ENCODE data around the gene HSBP1.

Gene HSBP1

GRCh38 chr16:83807710-83808572 lies at the start of gene HSBP1:
Gene HSBP1 (plus strand): TSS chr16:83807978. CDS start chr16:83808077, 99 bp downstream.
- peak within 1 kb of the TSS; percentile 86 for H3K4me3 ChIP-seq (ENCODE audit: low read length)

GRCh38 chr16:83762141-83762991 lies 45.4 kb upstream of the HSBP1 start:
- no peak overlapping the region for H3K9ac ChIP-seq (ENCODE audit: low read length)
- H3K4me1 ChIP-seq (ENCODE audit: control insufficient read depth, insufficient read depth, low read length), result no peaks in the 10 kb centered on the region
- H3K36me3 ChIP-seq (ENCODE audit: control insufficient read depth, insufficient read depth, low read length), result no peaks in the 10 kb centered on the region
- H3K4me3 ChIP-seq (ENCODE audit: low read length), result no peak overlapping the region
- no peak overlapping the region for H3K27ac ChIP-seq (ENCODE audit: low read depth, low read length)
- no peaks in the 10 kb centered on the region for H3K27me3 ChIP-seq (ENCODE audit: control insufficient read depth, insufficient read depth, low read length)

More at GRCh38 chr16:83807710-83808572, at the start of gene HSBP1:
- Histone ChIP-seq H3K9ac (ENCODE audit: low read length) (peak within 1 kb of the TSS; percentile 50), H3K27ac (ENCODE audit: low read depth, low read length) (peak within 1 kb of the TSS; percentile 35), H3K36me3 (ENCODE audit: control insufficient read depth, insufficient read depth, low read length) (no peaks in the 10 kb centered on the region), H3K4me1 (ENCODE audit: control insufficient read depth, insufficient read depth, low read length) (peaks cover 12% of the 10 kb centered on the region), H3K27me3 (ENCODE audit: control insufficient read depth, insufficient read depth, low read length) (no peaks in the 10 kb centered on the region)

DNA sequence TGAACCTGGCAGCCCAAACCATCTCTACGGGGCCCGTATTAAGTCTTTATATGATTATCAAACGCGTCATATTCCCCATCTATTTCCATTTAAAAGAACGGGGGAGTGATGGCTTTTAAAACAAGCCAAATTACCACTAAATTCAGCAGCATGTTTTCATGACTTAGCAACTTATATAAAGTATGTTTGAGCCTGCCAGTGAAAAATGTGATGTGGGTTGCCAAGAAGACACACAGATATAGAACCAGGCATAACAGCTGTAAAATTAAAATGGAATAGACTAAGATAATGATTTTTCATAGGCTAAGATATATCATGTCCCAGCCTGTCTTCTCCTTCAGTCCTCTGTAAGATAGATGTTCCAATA lies 44.8 kb upstream of the HSBP1 start:
- H3K9ac ChIP-seq (ENCODE audit: low read length), result no peak overlapping the region
- no peaks in the 10 kb centered on the region for H3K4me1 ChIP-seq (ENCODE audit: control insufficient read depth, insufficient read depth, low read length)
- no peaks in the 10 kb centered on the region for H3K27me3 ChIP-seq (ENCODE audit: control insufficient read depth, insufficient read depth, low read length)
- H3K36me3 ChIP-seq (ENCODE audit: control insufficient read depth, insufficient read depth, low read length), result no peaks in the 10 kb centered on the region
- no peak overlapping the region for H3K4me3 ChIP-seq (ENCODE audit: low read length)
- no peak overlapping the region for H3K27ac ChIP-seq (ENCODE audit: low read depth, low read length)

DNA sequence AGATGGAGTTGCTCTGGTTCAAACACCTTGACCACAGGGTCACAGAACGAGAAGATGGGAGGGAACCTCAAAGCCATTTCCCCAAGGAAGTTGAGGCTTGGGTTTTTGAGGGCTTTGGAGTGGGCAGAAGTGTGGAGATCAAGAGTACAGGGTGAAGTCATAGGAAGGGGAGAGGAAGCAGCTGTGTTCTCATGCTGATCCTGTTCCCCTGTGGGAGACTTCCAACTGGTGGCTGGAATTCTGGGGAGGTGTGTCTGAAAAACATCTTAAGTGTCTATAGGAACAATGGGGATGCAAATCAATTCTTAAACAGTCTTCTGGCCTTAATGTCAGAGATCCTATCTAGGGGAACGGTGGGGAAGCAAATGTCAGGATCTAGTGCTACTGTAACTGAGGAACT lies 38.8 kb upstream of the HSBP1 start:
- no peak overlapping the region for H3K27ac ChIP-seq (ENCODE audit: low read depth, low read length)
- H3K4me3 ChIP-seq (ENCODE audit: low read length), result no peak overlapping the region
- H3K4me1 ChIP-seq (ENCODE audit: control insufficient read depth, insufficient read depth, low read length), result no peaks in the 10 kb centered on the region
- H3K27me3 ChIP-seq (ENCODE audit: control insufficient read depth, insufficient read depth, low read length), result no peaks in the 10 kb centered on the region
- no peak overlapping the region for H3K9ac ChIP-seq (ENCODE audit: low read length)
- H3K36me3 ChIP-seq (ENCODE audit: control insufficient read depth, insufficient read depth, low read length), result no peaks in the 10 kb centered on the region

DNA sequence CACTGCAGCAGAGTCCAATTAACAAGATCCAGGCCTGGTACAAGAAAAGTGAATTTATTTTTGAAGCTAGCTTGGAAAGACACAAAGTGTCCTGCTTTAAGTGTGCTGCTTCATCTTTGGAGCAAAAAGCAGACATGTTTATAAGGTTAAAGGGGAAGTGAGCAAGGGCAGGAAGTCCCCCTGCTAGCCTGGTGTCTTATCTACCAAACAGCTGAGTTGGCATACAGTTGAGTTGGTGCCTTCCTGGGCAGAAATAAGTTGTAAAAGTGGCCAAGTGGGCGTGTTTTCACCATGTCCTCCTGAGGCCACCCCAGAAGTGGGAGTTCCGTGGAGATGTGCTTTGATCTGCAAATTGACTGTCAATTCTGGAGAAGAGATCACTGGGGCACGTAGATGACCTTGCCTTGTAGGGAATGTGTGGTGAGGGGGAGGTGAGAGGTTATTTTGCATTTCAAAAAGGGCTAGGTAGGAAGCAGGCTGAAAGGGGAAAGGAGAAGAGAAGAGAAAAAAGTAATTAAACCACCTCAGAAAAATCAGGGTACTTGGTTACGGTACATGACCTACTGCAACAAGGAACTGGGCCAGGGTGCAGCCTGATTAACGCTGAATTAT lies 38.3 kb upstream of the HSBP1 start:
- Histone ChIP-seq H3K9ac (ENCODE audit: low read length) (no peak overlapping the region), H3K36me3 (ENCODE audit: control insufficient read depth, insufficient read depth, low read length) (no peaks in the 10 kb centered on the region), H3K4me1 (ENCODE audit: control insufficient read depth, insufficient read depth, low read length) (no peaks in the 10 kb centered on the region), H3K4me3 (ENCODE audit: low read length) (no peak overlapping the region), H3K27ac (ENCODE audit: low read depth, low read length) (no peak overlapping the region), H3K27me3 (ENCODE audit: control insufficient read depth, insufficient read depth, low read length) (no peaks in the 10 kb centered on the region)

DNA sequence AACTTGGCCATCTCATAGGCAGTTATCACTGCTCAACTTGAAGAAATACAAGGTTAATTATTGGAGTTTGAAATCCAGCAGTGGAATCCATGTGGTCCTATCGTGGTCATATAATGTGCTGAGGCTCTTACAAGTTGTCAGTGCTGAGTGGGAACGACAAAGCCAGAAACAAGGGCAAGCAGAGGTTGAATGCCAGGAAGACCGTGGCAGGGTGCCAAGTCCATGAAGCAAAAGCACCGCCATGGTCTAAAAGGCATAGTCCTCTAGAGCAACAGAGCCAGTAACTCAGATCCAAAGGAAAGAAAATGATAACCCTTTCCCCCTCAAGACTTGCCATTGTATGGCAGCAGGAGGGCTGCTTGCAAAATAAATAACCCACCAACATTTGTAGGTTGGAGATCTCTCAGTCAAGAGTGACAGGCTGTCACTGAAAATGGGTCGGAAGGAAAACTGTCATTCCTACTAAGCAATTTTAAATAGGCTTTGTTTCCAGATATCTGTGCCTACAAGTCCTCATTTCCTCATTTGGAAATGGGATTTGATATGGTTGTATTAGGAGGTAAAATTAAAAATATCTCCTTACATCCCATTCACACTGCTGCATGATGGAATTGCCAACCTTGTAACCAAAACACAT lies 36.4 kb upstream of the HSBP1 start:
- H3K27me3 ChIP-seq (ENCODE audit: control insufficient read depth, insufficient read depth, low read length), result no peaks in the 10 kb centered on the region
- no peak overlapping the region for H3K4me3 ChIP-seq (ENCODE audit: low read length)
- no peak overlapping the region for H3K27ac ChIP-seq (ENCODE audit: low read depth, low read length)
- no peaks in the 10 kb centered on the region for H3K36me3 ChIP-seq (ENCODE audit: control insufficient read depth, insufficient read depth, low read length)
- H3K9ac ChIP-seq (ENCODE audit: low read length), result no peak overlapping the region
- no peaks in the 10 kb centered on the region for H3K4me1 ChIP-seq (ENCODE audit: control insufficient read depth, insufficient read depth, low read length)

DNA sequence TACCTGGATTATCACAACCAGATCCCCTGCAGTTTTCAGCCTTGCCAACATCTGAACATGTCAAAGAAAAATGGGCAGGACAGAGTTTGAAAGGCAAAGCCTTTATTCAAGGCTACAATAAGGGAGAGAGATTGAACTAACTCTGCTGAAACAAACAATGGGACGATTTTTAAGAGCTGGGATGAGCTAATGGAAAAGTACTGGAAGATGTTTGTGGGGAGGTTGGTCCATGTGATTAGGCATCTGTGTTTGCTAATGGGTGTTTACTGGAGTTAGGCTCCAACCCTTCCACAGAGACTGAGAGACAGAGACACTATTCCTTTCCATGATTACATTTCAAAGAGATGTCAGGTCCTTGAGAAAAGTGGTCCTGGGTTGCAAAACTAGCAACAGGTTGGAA lies 35.0 kb upstream of the HSBP1 start:
- Histone ChIP-seq H3K27ac (ENCODE audit: low read depth, low read length) (no peak overlapping the region), H3K36me3 (ENCODE audit: control insufficient read depth, insufficient read depth, low read length) (no peaks in the 10 kb centered on the region), H3K27me3 (ENCODE audit: control insufficient read depth, insufficient read depth, low read length) (no peaks in the 10 kb centered on the region), H3K4me1 (ENCODE audit: control insufficient read depth, insufficient read depth, low read length) (no peaks in the 10 kb centered on the region), H3K9ac (ENCODE audit: low read length) (no peak overlapping the region), H3K4me3 (ENCODE audit: low read length) (no peak overlapping the region)

DNA sequence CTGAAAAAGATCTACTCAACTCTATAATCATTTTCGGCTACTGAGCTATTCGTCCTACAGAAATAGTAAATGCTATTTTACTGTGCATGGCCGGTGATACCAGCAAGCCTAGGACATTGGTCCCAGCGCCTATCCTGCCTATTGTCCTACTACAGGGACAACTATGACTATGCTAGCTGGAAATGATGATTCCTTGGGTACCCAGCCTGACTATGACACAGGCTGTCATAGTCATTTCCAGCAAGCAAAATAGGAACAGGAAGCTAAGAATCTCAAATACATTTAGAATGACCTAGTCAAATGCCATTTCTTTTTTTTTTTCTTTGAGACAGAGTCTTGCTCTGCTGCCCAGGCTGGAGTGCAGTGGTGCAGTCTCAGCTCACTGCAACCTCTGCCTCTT lies 33.7 kb upstream of the HSBP1 start:
- Histone ChIP-seq H3K4me3 (ENCODE audit: low read length) (no peak overlapping the region), H3K27me3 (ENCODE audit: control insufficient read depth, insufficient read depth, low read length) (no peaks in the 10 kb centered on the region), H3K9ac (ENCODE audit: low read length) (no peak overlapping the region), H3K4me1 (ENCODE audit: control insufficient read depth, insufficient read depth, low read length) (no peaks in the 10 kb centered on the region), H3K27ac (ENCODE audit: low read depth, low read length) (no peak overlapping the region), H3K36me3 (ENCODE audit: control insufficient read depth, insufficient read depth, low read length) (no peaks in the 10 kb centered on the region)

DNA sequence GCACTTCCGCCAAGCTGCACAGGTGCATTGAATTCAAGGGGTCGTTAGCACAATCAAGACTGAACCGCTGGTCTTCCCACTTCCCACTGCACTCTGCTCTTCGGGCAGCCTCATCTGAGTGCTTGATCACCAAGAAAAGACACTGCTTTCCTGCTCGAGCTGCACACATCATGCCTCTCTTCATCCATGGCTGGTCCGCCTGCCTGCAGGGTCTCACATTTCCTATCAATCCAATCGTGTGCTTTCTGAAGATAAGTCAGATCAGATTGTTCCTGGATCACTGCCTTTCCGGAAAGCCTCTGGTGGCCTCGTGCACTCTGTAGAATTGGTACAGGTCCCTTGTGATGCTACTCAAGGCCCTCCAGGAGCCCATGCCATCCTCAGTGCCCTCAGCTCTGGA lies 30.8 kb upstream of the HSBP1 start:
- Histone ChIP-seq H3K4me3 (ENCODE audit: low read length) (no peak overlapping the region), H3K27me3 (ENCODE audit: control insufficient read depth, insufficient read depth, low read length) (no peaks in the 10 kb centered on the region), H3K27ac (ENCODE audit: low read depth, low read length) (no peak overlapping the region), H3K9ac (ENCODE audit: low read length) (no peak overlapping the region), H3K36me3 (ENCODE audit: control insufficient read depth, insufficient read depth, low read length) (no peaks in the 10 kb centered on the region), H3K4me1 (ENCODE audit: control insufficient read depth, insufficient read depth, low read length) (no peaks in the 10 kb centered on the region)

GRCh38 chr16:83779886-83780285 lies 27.9 kb upstream of the HSBP1 start:
- H3K27me3 ChIP-seq (ENCODE audit: control insufficient read depth, insufficient read depth, low read length), result no peaks in the 10 kb centered on the region
- H3K4me1 ChIP-seq (ENCODE audit: control insufficient read depth, insufficient read depth, low read length), result no peaks in the 10 kb centered on the region
- H3K27ac ChIP-seq (ENCODE audit: low read depth, low read length), result no peak overlapping the region
- no peak overlapping the region for H3K9ac ChIP-seq (ENCODE audit: low read length)
- no peak overlapping the region for H3K4me3 ChIP-seq (ENCODE audit: low read length)
- H3K36me3 ChIP-seq (ENCODE audit: control insufficient read depth, insufficient read depth, low read length), result no peaks in the 10 kb centered on the region

DNA sequence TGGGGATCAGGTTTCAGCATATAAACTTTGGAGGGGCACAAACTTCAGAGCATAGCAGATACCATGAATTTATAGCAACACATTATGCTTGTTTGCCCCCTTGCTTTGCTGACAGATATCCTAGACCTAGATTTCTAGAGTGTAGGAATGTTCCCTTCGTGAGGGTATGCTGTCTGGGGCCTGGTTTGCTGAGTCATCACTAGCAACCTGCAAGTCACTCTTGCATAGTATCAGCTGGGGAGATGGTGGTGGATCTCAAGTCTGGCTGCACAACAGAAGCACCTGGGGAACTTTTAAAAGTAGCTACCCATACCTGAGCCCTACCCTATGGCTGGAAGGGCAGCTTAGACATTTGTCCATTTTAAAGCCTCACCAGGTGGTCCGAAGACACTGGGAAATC lies 22.3 kb upstream of the HSBP1 start:
- no peaks in the 10 kb centered on the region for H3K4me1 ChIP-seq (ENCODE audit: control insufficient read depth, insufficient read depth, low read length)
- H3K36me3 ChIP-seq (ENCODE audit: control insufficient read depth, insufficient read depth, low read length), result no peaks in the 10 kb centered on the region
- no peak overlapping the region for H3K27ac ChIP-seq (ENCODE audit: low read depth, low read length)
- no peak overlapping the region for H3K4me3 ChIP-seq (ENCODE audit: low read length)
- H3K9ac ChIP-seq (ENCODE audit: low read length), result no peak overlapping the region
- H3K27me3 ChIP-seq (ENCODE audit: control insufficient read depth, insufficient read depth, low read length), result no peaks in the 10 kb centered on the region
